Progenitor cell of endocrine pancreas (in vitro differentiated cells): ENCODE data around the gene VAMP8. TPM values are rescaled to one million over a fixed set of nuclear protein-coding genes. Genes with fewer than 3 reads are reported as not detected.
A peak's percentile ranks its signal among the peaks of the same experiment; 100 is the strongest.

Source experiments
- DNase-seq: peaks from one replicate; pipeline ENCODE4 v3.0.0; 2021; ENCODE audit warnings: low spot score; ENCODE audit not compliant: unreplicated experiment
- H3K27ac Mint-ChIP-seq: 2 replicates; pipeline ENCODE4 v1.8.0; 2021; ENCODE audit warnings: mild to moderate bottlenecking, moderate library complexity, mixed read lengths
- H3K27me3 Mint-ChIP-seq: 2 replicates; pipeline ENCODE4 v1.8.0; 2021; ENCODE audit warnings: mixed read lengths
- H3K36me3 Mint-ChIP-seq: 2 replicates; pipeline ENCODE4 v1.8.0; 2022; ENCODE audit warnings: mixed read lengths; ENCODE audit not compliant: insufficient read depth
- H3K4me1 Mint-ChIP-seq: 2 replicates; pipeline ENCODE4 v1.8.0; 2021; ENCODE audit warnings: low read depth, mixed read lengths
- H3K4me3 Mint-ChIP-seq: 2 replicates; pipeline ENCODE4 v1.8.0; 2021; ENCODE audit warnings: low read depth, mild to moderate bottlenecking, moderate library complexity, mixed read lengths
- H3K9me3 Mint-ChIP-seq: 2 replicates; pipeline ENCODE4 v1.8.0; 2021; ENCODE audit warnings: low read depth, mixed read lengths
- CTCF ChIP-seq: fragments of 200-600 bp; sonication (generic); IDR thresholded peaks from one replicate; pipeline ENCODE4 v1.5.0; 2021; ENCODE audit warnings: antibody characterized with exemption, mild to moderate bottlenecking; ENCODE audit not compliant: unreplicated experiment
- total RNA-seq: library from RNA; stranded (reverse); gene quantifications from 2 replicates; pipeline ENCODE4 v1.2.1, GENCODE V29; 2021

Gene VAMP8
- total RNA-seq, 1 donor from 2014 or later: 71.3 TPM

GRCh38 chr2:85534099-85534498, 43.3 kb upstream of the VAMP8 start:
- no peaks in the 10 kb centered on the region for H3K9me3 Mint-ChIP-seq
- no peaks in the 10 kb centered on the region for H3K27me3 Mint-ChIP-seq
- H3K4me1 Mint-ChIP-seq: peaks cover 14% of the 10 kb centered on the region
- no peaks in the 10 kb centered on the region for H3K36me3 Mint-ChIP-seq
- DNase-seq: no peak
- TF ChIP-seq CTCF: no peak
- no peak overlapping the region for H3K27ac Mint-ChIP-seq
- H3K4me3 Mint-ChIP-seq: no peak overlapping the region

- H3K27ac Mint-ChIP-seq: peak overlapping the region; percentile 13
- no peak for DNase-seq
- no peaks in the 10 kb centered on the region for H3K36me3 Mint-ChIP-seq
- TF ChIP-seq CTCF: no peak
- H3K4me1 Mint-ChIP-seq: peaks cover 14% of the 10 kb centered on the region
- no peaks in the 10 kb centered on the region for H3K9me3 Mint-ChIP-seq
- H3K27me3 Mint-ChIP-seq: no peaks in the 10 kb centered on the region
- H3K4me3 Mint-ChIP-seq: no peak overlapping the region
Observed at GRCh38 chr2:85534881-85535280, 42.5 kb upstream of the VAMP8 start.

GRCh38 chr2:85536479-85536878, 40.9 kb upstream of the VAMP8 start:
- H3K27me3 Mint-ChIP-seq: no peaks in the 10 kb centered on the region
- no peaks in the 10 kb centered on the region for H3K9me3 Mint-ChIP-seq
- H3K4me3 Mint-ChIP-seq: no peak overlapping the region
- H3K4me1 Mint-ChIP-seq: peaks cover 26% of the 10 kb centered on the region
- peak overlapping the region; percentile 82 for H3K27ac Mint-ChIP-seq
- no peak for DNase-seq
- TF ChIP-seq CTCF: no peak
- peaks cover 7% of the 10 kb centered on the region for H3K36me3 Mint-ChIP-seq

GRCh38 chr2:85537600-85538506, 39.5 kb upstream of the VAMP8 start:
- H3K36me3 Mint-ChIP-seq: peaks cover 21% of the 10 kb centered on the region
- no peak for TF ChIP-seq CTCF
- H3K27me3 Mint-ChIP-seq: no peaks in the 10 kb centered on the region
- peak overlapping the region; percentile 100 for H3K27ac Mint-ChIP-seq
- H3K4me3 Mint-ChIP-seq: peak overlapping the region; percentile 93
- DNase-seq: peak; percentile 41
- H3K9me3 Mint-ChIP-seq: no peaks in the 10 kb centered on the region
- peaks cover 39% of the 10 kb centered on the region for H3K4me1 Mint-ChIP-seq

- TF ChIP-seq CTCF: peak; percentile 77
- no peaks in the 10 kb centered on the region for H3K27me3 Mint-ChIP-seq
- no peaks in the 10 kb centered on the region for H3K9me3 Mint-ChIP-seq
- peaks cover 26% of the 10 kb centered on the region for H3K36me3 Mint-ChIP-seq
- H3K4me1 Mint-ChIP-seq: peaks cover 43% of the 10 kb centered on the region
- peak within 1 kb of the TSS; percentile 93 for H3K4me3 Mint-ChIP-seq
- H3K27ac Mint-ChIP-seq: peak within 1 kb of the TSS; percentile 100
- DNase-seq: peak; percentile 97
Observed at GRCh38 chr2:85538507-85539360, 38.7 kb upstream of the VAMP8 start, which contains the start of gene MAT2A. Gene MAT2A (plus strand): TSS chr2:85539168. CDS start chr2:85539288, 120 bp downstream.
